ENCODE data around the gene FJX1. TPM values are rescaled to one million over a fixed set of nuclear protein-coding genes. Genes with fewer than 3 reads are reported as not detected.

FJX1 gene
- polyA plus RNA-seq, 3 donors: 0.05 TPM; not detected in 2

DNA sequence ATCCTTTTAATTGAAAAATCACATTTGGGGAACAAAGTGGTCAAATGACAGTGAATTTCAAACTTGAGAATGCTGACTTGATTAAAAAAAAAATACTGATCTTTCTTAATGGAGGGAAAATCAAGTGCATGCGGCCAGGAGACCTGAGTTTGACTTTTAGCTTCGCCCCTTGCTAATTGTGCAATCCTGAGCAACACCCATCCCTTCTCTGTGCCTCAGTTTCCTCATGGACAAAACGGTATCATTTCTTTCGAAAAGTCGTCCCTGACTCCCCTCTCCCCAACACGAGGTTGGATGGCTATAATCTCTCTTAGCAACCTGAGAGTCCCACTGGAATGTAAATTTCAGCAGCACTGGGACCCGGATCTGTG lies 959 bp upstream of the FJX1 start:
- TF ChIP-seq, protein P1, sequence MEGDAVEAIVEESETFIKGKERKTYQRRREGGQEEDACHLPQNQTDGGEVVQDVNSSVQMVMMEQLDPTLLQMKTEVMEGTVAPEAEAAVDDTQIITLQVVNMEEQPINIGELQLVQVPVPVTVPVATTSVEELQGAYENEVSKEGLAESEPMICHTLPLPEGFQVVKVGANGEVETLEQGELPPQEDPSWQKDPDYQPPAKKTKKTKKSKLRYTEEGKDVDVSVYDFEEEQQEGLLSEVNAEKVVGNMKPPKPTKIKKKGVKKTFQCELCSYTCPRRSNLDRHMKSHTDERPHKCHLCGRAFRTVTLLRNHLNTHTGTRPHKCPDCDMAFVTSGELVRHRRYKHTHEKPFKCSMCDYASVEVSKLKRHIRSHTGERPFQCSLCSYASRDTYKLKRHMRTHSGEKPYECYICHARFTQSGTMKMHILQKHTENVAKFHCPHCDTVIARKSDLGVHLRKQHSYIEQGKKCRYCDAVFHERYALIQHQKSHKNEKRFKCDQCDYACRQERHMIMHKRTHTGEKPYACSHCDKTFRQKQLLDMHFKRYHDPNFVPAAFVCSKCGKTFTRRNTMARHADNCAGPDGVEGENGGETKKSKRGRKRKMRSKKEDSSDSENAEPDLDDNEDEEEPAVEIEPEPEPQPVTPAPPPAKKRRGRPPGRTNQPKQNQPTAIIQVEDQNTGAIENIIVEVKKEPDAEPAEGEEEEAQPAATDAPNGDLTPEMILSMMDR (IDR thresholded peaks at IDR 0.05): no peak
- Histone ChIP-seq H3K9ac (ENCODE audit: insufficient read depth, low read length, poor library complexity, severe bottlenecking) (no peak overlapping the region), H2AFZ (ENCODE audit: insufficient read depth, low read depth, low read length, poor library complexity, severe bottlenecking) (no peak overlapping the region), H3K36me3 (replicated peaks in 1 of 2; ENCODE audit: control insufficient read depth in 1 of 2, insufficient read depth in 2 of 2, low read length in 2 of 2) (no peaks in the 10 kb centered on the region), H3K4me1 (ENCODE audit: control insufficient read depth in 1 of 2, insufficient read depth in 2 of 2, low read length in 2 of 2) (peaks cover 17 to 26% of the 10 kb centered on the region in 2 donors), H3K27me3 (ENCODE audit: control insufficient read depth in 2 of 2, insufficient read depth in 2 of 2, low read length in 2 of 2) (peaks cover 60% of the 10 kb centered on the region in 2 donors), H3K79me2 (ENCODE audit: insufficient read depth, low read length) (no peaks in the 10 kb centered on the region), H3K4me2 (replicated peaks; ENCODE audit: extremely low read depth, low read length, poor library complexity, severe bottlenecking) (peak overlapping the region; percentile 83), H3K4me3 (replicated peaks in 1 of 3; ENCODE audit: low read depth in 2 of 3, low read length in 3 of 3) (peak overlapping the region in 1 of 3 experiments; percentile 73), H4K20me1 (ENCODE audit: insufficient read depth, low read length) (no peaks in the 10 kb centered on the region), H3K9me3 (replicated peaks in 1 of 2; ENCODE audit: control insufficient read depth in 1 of 2, insufficient read depth in 1 of 2, low read length in 2 of 2) (peaks cover 0 to 17% of the 10 kb centered on the region in 2 donors), H3K27ac (ENCODE audit: low read depth in 1 of 2, low read length in 2 of 2) (no peak overlapping the region)
- H3K4me3 Mint-ChIP-seq: peak overlapping the region; percentile 76 to 94
- whole genome bisulfite sequencing (ENCODE audit: insufficient coverage): 63% methylated on average over 3 of the region's 7 CpGs
- peaks cover 17% of the 10 kb centered on the region for H3K4me1 Mint-ChIP-seq
- peaks cover 0 to 8% of the 10 kb centered on the region in 2 donors for H3K36me3 Mint-ChIP-seq
- H3K27ac Mint-ChIP-seq: peak overlapping the region in 1 of 7 donors; percentile 56
- no peak for DNase-seq
- peaks cover 47 to 66% (median 62%) of the 10 kb centered on the region in 3 donors for H3K27me3 Mint-ChIP-seq (ENCODE audit: low read depth in 3 of 3)
- H3K9me3 Mint-ChIP-seq: peaks cover 0 to 12% (median 9%) of the 10 kb centered on the region in 7 donors
- intact Hi-C loops (cut with micrococcal nuclease): loop anchor here (2.0 to 10.0 kb wide), 5 partner anchors 198 to 868 kb away; no protein-coding TSS in a partner anchor

DNA sequence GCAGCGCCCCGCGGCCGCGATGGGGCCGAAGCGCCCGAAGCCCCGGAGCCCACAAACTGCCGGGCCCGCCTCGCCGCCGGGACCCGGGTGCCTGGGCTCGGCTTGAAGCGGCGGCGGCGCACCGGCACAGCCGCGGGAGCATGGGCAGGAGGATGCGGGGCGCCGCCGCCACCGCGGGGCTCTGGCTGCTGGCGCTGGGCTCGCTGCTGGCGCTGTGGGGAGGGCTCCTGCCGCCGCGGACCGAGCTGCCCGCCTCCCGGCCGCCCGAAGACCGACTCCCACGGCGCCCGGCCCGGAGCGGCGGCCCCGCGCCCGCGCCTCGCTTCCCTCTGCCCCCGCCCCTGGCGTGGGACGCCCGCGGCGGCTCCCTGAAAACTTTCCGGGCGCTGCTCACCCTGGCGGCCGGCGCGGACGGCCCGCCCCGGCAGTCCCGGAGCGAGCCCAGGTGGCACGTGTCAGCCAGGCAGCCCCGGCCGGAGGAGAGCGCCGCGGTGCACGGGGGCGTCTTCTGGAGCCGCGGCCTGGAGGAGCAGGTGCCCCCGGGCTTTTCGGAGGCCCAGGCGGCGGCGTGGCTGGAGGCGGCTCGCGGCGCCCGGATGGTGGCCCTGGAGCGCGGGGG lies 346 bp downstream of the FJX1 start:
- Mint-ChIP-seq H3K36me3 (peaks cover 0 to 8% of the 10 kb centered on the region in 2 donors), H3K9me3 (peaks cover 0 to 12% (median 9%) of the 10 kb centered on the region in 7 donors), H3K4me1 (peaks cover 17% of the 10 kb centered on the region), H3K27me3 (ENCODE audit: low read depth in 3 of 3) (peaks cover 58 to 71% (median 66%) of the 10 kb centered on the region in 3 donors), H3K4me3 (peak overlapping the region; percentile 27 to 73), H3K27ac (no peak overlapping the region)
- DNase-seq: peak in 1 of 3 donors; percentile 11
- Histone ChIP-seq H3K4me1 (ENCODE audit: control insufficient read depth in 1 of 2, insufficient read depth in 2 of 2, low read length in 2 of 2) (peaks cover 17 to 26% of the 10 kb centered on the region in 2 donors), H3K9ac (ENCODE audit: insufficient read depth, low read length, poor library complexity, severe bottlenecking) (peak overlapping the region; percentile 25), H3K27me3 (ENCODE audit: control insufficient read depth in 2 of 2, insufficient read depth in 2 of 2, low read length in 2 of 2) (peaks cover 72 to 73% of the 10 kb centered on the region in 2 donors), H3K9me3 (replicated peaks in 1 of 2; ENCODE audit: control insufficient read depth in 1 of 2, insufficient read depth in 1 of 2, low read length in 2 of 2) (peaks cover 0 to 17% of the 10 kb centered on the region in 2 donors), H4K20me1 (ENCODE audit: insufficient read depth, low read length) (no peaks in the 10 kb centered on the region), H2AFZ (ENCODE audit: insufficient read depth, low read depth, low read length, poor library complexity, severe bottlenecking) (peak overlapping the region; percentile 41), H3K4me2 (replicated peaks; ENCODE audit: extremely low read depth, low read length, poor library complexity, severe bottlenecking) (peak overlapping the region; percentile 83), H3K27ac (ENCODE audit: low read depth in 1 of 2, low read length in 2 of 2) (no peak overlapping the region), H3K4me3 (replicated peaks in 1 of 3; ENCODE audit: low read depth in 2 of 3, low read length in 3 of 3) (peak overlapping the region in 2 of 3 experiments; percentile 35 to 73), H3K36me3 (replicated peaks in 1 of 2; ENCODE audit: control insufficient read depth in 1 of 2, insufficient read depth in 2 of 2, low read length in 2 of 2) (no peaks in the 10 kb centered on the region), H3K79me2 (ENCODE audit: insufficient read depth, low read length) (no peaks in the 10 kb centered on the region)
- WGBS (ENCODE audit: insufficient coverage): under 1% methylated on average over 91 of the region's 91 CpGs
- TF ChIP-seq, protein P1 (IDR thresholded peaks at IDR 0.05): no peak
- intact Hi-C loops (cut with micrococcal nuclease): loop anchor here (5.0 to 10.0 kb wide), 4 partner anchors 196 to 866 kb away; no protein-coding TSS in a partner anchor

Measured in CD14-positive monocyte (primary cell).